GM12878 (cell line): ENCODE measurements around the gene KLHL7. TPM values are rescaled to one million over a fixed set of nuclear protein-coding genes. Genes with fewer than 3 reads are reported as not detected.

ENCODE experiments used
- CREB1 ChIP-seq: IDR thresholded peaks from 2 replicates; pipeline ENCODE4 v1.6.1; 2012; ENCODE audit warnings: low read depth, mild to moderate bottlenecking, inconsistent platforms
- KLF5 ChIP-seq: fragments of 450-650 bp; IDR thresholded peaks from 2 replicates; pipeline ENCODE4 v1.6.1; 2014; ENCODE audit warnings: mild to moderate bottlenecking; ENCODE audit not compliant: partially characterized antibody
- NBN ChIP-seq: fragments of 450-650 bp; IDR thresholded peaks from 2 replicates; pipeline ENCODE4 v1.6.1; 2016
- SMAD5 ChIP-seq: IDR thresholded peaks from 2 replicates; pipeline ENCODE4 v1.6.1; 2016; ENCODE audit warnings: antibody characterized with exemption, low read depth
- WRNIP1 ChIP-seq: IDR thresholded peaks from 2 replicates; pipeline ENCODE4 v1.6.1; 2011; ENCODE audit warnings: low read depth, low read length, improper control_type of control experiment, borderline replicate concordance
- ZBED1 ChIP-seq: IDR thresholded peaks from 2 replicates; pipeline ENCODE4 v1.6.1; 2016; ENCODE audit warnings: borderline replicate concordance
- ZNF217 ChIP-seq: fragments of 450-650 bp; IDR thresholded peaks from 2 replicates; pipeline ENCODE4 v1.6.1; 2017; ENCODE audit warnings: antibody characterized with exemption, mild to moderate bottlenecking
- polyA plus RNA-seq, 11 experiments: library from polyadenylated mRNA; depleted of rRNA in 4 of 11; unstranded in 6 of 11; stranded (reverse) in 5 of 11; fragments of >200 nt; fragmentation: Nextera tagmentation in 4 of 11; fragmentation: Illumina TruSeq in 1 of 11; extraction: Ambion mirVana in 4 of 11; extraction: Trizol in 1 of 11; gene quantifications; 1 replicate in 1 of 11; 2 replicates in 10 of 11; pipeline versions ENCODE4 v1.2.1 to v1.2.3, GENCODE V29; 2011 to 2016; ENCODE audit warnings: inconsistent platforms in 2 of 11, missing spikeins in 2 of 11, low read depth in 1 of 11
- total RNA-seq, 4 experiments: library from RNA; depleted of rRNA in 3 of 4; stranded (reverse); fragments of >200 nt in 3 of 4; fragmentation: Illumina TruSeq in 1 of 4; extraction: Trizol in 1 of 4; gene quantifications; 2 replicates each; pipeline versions ENCODE4 v1.2.1 to v1.2.3, GENCODE V29; 2013 to 2021
- TF ChIP-seq, protein P1 (sequence below): IDR thresholded peaks from 2 replicates; pipeline ENCODE4 v1.6.1; 2012; ENCODE audit warnings: improper control_type of control experiment, low read depth, low read length; ENCODE audit not compliant: insufficient replicate concordance

KLHL7 gene
- total and polyA plus RNA-seq, 10 of the 15 experiments (the other 5 are each of a cell fraction or from before 2014, with no cell fraction given): 6.4 to 38.7 (median 20.9) TPM

- TF ChIP-seq, protein P1, sequence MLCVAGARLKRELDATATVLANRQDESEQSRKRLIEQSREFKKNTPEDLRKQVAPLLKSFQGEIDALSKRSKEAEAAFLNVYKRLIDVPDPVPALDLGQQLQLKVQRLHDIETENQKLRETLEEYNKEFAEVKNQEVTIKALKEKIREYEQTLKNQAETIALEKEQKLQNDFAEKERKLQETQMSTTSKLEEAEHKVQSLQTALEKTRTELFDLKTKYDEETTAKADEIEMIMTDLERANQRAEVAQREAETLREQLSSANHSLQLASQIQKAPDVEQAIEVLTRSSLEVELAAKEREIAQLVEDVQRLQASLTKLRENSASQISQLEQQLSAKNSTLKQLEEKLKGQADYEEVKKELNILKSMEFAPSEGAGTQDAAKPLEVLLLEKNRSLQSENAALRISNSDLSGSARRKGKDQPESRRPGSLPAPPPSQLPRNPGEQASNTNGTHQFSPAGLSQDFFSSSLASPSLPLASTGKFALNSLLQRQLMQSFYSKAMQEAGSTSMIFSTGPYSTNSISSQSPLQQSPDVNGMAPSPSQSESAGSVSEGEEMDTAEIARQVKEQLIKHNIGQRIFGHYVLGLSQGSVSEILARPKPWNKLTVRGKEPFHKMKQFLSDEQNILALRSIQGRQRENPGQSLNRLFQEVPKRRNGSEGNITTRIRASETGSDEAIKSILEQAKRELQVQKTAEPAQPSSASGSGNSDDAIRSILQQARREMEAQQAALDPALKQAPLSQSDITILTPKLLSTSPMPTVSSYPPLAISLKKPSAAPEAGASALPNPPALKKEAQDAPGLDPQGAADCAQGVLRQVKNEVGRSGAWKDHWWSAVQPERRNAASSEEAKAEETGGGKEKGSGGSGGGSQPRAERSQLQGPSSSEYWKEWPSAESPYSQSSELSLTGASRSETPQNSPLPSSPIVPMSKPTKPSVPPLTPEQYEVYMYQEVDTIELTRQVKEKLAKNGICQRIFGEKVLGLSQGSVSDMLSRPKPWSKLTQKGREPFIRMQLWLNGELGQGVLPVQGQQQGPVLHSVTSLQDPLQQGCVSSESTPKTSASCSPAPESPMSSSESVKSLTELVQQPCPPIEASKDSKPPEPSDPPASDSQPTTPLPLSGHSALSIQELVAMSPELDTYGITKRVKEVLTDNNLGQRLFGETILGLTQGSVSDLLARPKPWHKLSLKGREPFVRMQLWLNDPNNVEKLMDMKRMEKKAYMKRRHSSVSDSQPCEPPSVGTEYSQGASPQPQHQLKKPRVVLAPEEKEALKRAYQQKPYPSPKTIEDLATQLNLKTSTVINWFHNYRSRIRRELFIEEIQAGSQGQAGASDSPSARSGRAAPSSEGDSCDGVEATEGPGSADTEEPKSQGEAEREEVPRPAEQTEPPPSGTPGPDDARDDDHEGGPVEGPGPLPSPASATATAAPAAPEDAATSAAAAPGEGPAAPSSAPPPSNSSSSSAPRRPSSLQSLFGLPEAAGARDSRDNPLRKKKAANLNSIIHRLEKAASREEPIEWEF: no peak
- TF ChIP-seq SMAD5 (no peak), ZNF217 (no peak), KLF5 (no peak), WRNIP1 (no peak), ZBED1 (no peak), CREB1 (no peak), NBN (no peak)
- TF ChIP-seq, all 136 proteins: peak for 0
These were observed 30.9 kb upstream of the KLHL7 start (continued) for GRCh38 chr7:23074443-23075261.
